HCT116 (cell line): ENCODE measurements around the gene RPS24.

ENCODE experiments used
- CTCF ChIP-seq, 3 experiments: fragments of 200-600 bp in 1 of 3; sonication (generic) in 1 of 3; IDR thresholded peaks in 2 of 3; conservative IDR thresholded peaks in 1 of 3; 2 replicates each; pipeline ENCODE4 v1.5.1; 2012 to 2017; ENCODE audit warnings: low read depth in 2 of 3, low read length in 2 of 3, antibody characterized with exemption in 1 of 3, borderline replicate concordance in 1 of 3, control low read depth in 1 of 3, mild to moderate bottlenecking in 1 of 3, mixed read lengths in 1 of 3, mixed run types in 1 of 3, moderate library complexity in 1 of 3; ENCODE audit not compliant: insufficient read depth in 1 of 3
- POLR2A ChIP-seq: IDR thresholded peaks from 2 replicates; pipeline ENCODE4 v1.7.0; 2011; ENCODE audit warnings: borderline replicate concordance; ENCODE audit not compliant: insufficient read depth, insufficient read length; ENCODE audit errors: extremely low read depth
- POLR2AphosphoS5 ChIP-seq: IDR thresholded peaks from 2 replicates; pipeline ENCODE4 v1.6.1; 2011; ENCODE audit warnings: mild to moderate bottlenecking, low read depth, low read length, moderate library complexity
- TF ChIP-seq, protein P1 (sequence below): IDR thresholded peaks from 2 replicates; pipeline ENCODE4 v1.6.1; 2012; ENCODE audit warnings: low read depth

DNA sequence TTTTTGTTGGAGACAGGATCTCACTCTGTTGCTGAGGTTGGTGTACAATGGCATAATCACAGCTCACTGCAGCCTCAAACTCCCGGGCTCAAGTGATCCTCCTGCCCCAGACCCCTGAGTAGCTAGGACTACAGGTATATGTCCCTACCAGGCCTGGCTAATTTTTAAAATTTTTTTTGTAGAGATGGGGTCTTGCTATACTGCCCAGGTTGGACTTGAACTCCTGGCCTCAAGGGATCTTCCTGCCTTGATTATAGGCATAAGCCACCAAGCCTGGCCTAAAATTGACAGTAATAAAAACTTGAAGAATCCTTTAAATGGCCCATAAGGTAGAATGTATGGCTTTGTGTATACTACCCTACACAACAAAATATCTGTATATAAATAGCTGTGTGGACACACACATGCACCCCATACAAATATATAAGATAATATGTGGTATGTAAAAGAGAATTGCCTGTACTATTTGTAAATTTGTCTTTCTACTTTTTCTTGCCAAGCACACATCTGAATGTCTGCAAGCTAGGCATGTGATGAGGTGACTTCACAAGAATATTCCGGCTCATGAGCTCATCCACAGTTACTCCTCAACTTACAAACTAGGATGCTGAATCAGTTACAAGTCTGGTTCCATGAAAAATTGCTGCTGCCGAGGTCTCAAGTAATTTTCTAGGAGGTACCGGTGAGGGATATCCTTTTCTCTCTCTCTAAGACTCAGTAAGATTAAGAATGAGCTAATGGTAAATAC lies 30.9 kb upstream of the RPS24 start:
- TF ChIP-seq POLR2A (no peak), CTCF (IDR thresholded peaks at IDR 0.05 in 2 of 3, conservative IDR thresholded peaks at IDR 0.05 in 1 of 3; ENCODE audit: borderline replicate concordance in 1 of 3, insufficient read depth in 1 of 3, low read depth in 2 of 3, low read length in 2 of 3) (no peak), POLR2AphosphoS5 (no peak)
- TF ChIP-seq, protein P1, sequence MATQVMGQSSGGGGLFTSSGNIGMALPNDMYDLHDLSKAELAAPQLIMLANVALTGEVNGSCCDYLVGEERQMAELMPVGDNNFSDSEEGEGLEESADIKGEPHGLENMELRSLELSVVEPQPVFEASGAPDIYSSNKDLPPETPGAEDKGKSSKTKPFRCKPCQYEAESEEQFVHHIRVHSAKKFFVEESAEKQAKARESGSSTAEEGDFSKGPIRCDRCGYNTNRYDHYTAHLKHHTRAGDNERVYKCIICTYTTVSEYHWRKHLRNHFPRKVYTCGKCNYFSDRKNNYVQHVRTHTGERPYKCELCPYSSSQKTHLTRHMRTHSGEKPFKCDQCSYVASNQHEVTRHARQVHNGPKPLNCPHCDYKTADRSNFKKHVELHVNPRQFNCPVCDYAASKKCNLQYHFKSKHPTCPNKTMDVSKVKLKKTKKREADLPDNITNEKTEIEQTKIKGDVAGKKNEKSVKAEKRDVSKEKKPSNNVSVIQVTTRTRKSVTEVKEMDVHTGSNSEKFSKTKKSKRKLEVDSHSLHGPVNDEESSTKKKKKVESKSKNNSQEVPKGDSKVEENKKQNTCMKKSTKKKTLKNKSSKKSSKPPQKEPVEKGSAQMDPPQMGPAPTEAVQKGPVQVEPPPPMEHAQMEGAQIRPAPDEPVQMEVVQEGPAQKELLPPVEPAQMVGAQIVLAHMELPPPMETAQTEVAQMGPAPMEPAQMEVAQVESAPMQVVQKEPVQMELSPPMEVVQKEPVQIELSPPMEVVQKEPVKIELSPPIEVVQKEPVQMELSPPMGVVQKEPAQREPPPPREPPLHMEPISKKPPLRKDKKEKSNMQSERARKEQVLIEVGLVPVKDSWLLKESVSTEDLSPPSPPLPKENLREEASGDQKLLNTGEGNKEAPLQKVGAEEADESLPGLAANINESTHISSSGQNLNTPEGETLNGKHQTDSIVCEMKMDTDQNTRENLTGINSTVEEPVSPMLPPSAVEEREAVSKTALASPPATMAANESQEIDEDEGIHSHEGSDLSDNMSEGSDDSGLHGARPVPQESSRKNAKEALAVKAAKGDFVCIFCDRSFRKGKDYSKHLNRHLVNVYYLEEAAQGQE, result no peak
